ENCODE measurements around the gene ELMO3. TPM values are rescaled to one million over a fixed set of nuclear protein-coding genes. Genes with fewer than 3 reads are reported as not detected.

The ELMO3 gene
- total and polyA plus RNA-seq, 2 of the 13 experiments (the other 11 are each of a cell fraction or from before 2014, with no cell fraction given), result 2.6 to 4.0 TPM

- TF ChIP-seq KIAA2018 (CRISPR knock-in tag; IDR thresholded peaks at IDR 0.05; ENCODE audit: borderline replicate concordance) (no peak), ZNF615 (CRISPR knock-in tag; IDR thresholded peaks at IDR 0.05; ENCODE audit: borderline replicate concordance) (no peak), ZBTB3 (CRISPR knock-in tag; IDR thresholded peaks at IDR 0.05; ENCODE audit: borderline replicate concordance, low read depth) (0 out of 2 replicates have a peak, but pooled peaks have one; percentile 62), AKAP8 (CRISPR knock-in tag; IDR thresholded peaks at IDR 0.05) (peak; percentile 97), RORA (CRISPR knock-in tag; IDR thresholded peaks at IDR 0.05) (no peak), ZNF12 (CRISPR knock-in tag; IDR thresholded peaks at IDR 0.05) (no peak), ZNF572 (CRISPR knock-in tag; IDR thresholded peaks at IDR 0.05) (peak; percentile 95; the same call in 1 of the 2 replicates), FOSL2 (CRISPR knock-in tag; IDR thresholded peaks at IDR 0.05) (0 out of 2 replicates have a peak, but pooled peaks have one; percentile 42), CHD2 (IDR thresholded peaks at IDR 0.05; ENCODE audit: low read depth, low read length) (no peak), THYN1 (CRISPR knock-in tag; IDR thresholded peaks at IDR 0.05; ENCODE audit: borderline replicate concordance, low read depth) (no peak), ZSCAN9 (CRISPR knock-in tag; IDR thresholded peaks at IDR 0.05; ENCODE audit: borderline replicate concordance) (peak; percentile 87; the same call in 1 of the 2 replicates), ZMYM4 (CRISPR knock-in tag; IDR thresholded peaks at IDR 0.05) (peak; percentile 59; the same call in 1 of the 2 replicates), KDM6A (CRISPR knock-in tag; IDR thresholded peaks at IDR 0.05; ENCODE audit: low read depth) (no peak), SP5 (CRISPR knock-in tag; IDR thresholded peaks at IDR 0.05; ENCODE audit: borderline replicate concordance, low read depth) (peak; percentile 100), TFE3 (CRISPR knock-in tag; IDR thresholded peaks at IDR 0.05) (peak; percentile 71), ASH2L (IDR thresholded peaks at IDR 0.05; ENCODE audit: insufficient read length, low read depth, low read length) (peak; percentile 19)
These were observed 34.3 kb upstream of the ELMO3 start, which contains the start of gene HSF4 (continued) for GRCh38 chr16:67164599-67165061.

All from HepG2 (cell line).